Posterior vena cava (tissue), 2 donors: ENCODE results near the gene CACNA2D1. TPM values are rescaled to one million over a fixed set of nuclear protein-coding genes. Genes with fewer than 3 reads are reported as not detected.
"Not testable (repeated sequence)": the region's sequence is repeated elsewhere in the genome, so short reads cannot be mapped to it uniquely, and the experiment has no call there.

Experiments used
- DNase-seq: peaks from one replicate; pipeline ENCODE4 v3.0.0-alpha.2; 2020; ENCODE audit warnings: low spot score
- intact Hi-C, 2 donors: fragments of 100-400 bp; cut with DNase I; formaldehyde crosslinking; loops; one replicate each; pipeline versions ENCODE4 v1.14.1 to v1.14.2; 2022 to 2023
- total RNA-seq, 2 donors: library from RNA; stranded (reverse); fragmentation: NEBNext Ultra II Directional; extraction: Animal tissue kit (Norgen Biotek cat#: 25700); gene quantifications; one replicate each; pipeline ENCODE4 v1.2.1, GENCODE V29; 2021
- donor health status: DM: yes; HTN: yes; CAD: no.
- donor health status: DM: yes; HTN: yes; CAD: no.

The CACNA2D1 gene
- total RNA-seq, 2 donors from 2014 or later, result 34.3 to 39.1 TPM

DNA sequence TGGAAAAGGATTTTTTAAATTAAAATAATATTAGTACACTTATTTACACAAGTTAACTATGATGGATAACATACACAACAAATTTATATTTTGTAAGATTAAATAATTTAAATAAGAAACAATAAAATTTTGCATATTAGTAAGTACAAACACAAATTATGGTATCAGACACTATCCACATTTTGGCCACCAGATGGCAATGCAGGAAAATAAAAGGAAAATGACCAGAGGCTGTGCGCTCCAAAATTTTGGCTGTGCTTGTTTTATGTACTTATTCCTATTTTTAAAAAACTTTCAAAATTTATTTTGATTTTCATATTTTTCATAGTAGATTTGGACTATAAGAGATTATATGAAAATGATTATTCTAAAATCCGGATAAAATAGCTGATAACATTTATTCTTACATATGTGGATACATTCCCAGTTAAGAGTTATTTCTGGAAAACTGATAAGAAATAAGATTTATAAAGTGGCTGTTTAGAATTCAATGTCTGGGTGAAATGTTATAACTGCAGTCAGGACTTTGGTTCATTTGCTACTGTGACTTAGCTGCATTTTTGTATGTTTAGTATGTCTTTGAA, 399.0 kb downstream of the CACNA2D1 start:
- intact Hi-C loops, result loop anchor here in 1 of 2 donors (10.0 kb wide), 1 partner anchor 530 kb away; no protein-coding TSS in a partner anchor
- DNase-seq, result no peak

GRCh38 chr7:82039621-82040020, 404.0 kb downstream of the CACNA2D1 start:
- no peak for DNase-seq
- intact Hi-C loops, result loop anchor here in 1 of 2 donors (10.0 kb wide), 1 partner anchor 535 kb away; no protein-coding TSS in a partner anchor

DNA sequence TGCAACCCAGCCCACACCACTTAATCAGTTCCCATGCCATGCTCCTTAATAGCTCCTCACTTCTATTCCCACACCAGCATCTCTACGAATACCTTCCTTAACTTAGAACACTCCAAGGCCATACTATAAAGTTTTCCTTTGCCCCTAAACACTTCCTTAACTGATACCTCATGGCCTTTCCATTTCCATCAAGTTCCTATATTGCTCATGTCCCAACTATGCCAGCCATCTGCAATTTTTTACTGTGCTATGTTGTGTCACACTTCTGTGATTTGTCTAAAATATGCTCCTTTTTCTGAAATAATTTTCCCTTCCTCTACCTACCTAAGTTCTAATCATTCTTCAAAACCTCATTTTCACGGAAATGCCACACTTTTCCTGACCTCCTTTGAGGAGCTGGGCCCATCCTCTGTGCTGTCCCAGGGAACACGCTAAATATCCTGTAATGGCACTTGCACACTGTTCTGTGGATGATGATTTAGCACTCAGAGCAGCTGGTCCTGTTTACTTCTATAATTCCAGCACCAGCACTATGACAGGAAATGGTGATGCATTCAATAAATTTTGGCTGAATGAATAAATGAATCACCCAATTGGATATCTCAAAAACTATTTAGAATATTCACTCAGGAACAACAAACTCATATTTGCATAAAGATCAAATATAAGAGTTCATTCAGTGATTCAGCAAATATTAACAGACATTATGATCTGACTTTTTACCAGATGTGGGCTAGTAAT, 407.3 kb downstream of the CACNA2D1 start:
- no peak for DNase-seq
- intact Hi-C loops, result no loop called here

DNA sequence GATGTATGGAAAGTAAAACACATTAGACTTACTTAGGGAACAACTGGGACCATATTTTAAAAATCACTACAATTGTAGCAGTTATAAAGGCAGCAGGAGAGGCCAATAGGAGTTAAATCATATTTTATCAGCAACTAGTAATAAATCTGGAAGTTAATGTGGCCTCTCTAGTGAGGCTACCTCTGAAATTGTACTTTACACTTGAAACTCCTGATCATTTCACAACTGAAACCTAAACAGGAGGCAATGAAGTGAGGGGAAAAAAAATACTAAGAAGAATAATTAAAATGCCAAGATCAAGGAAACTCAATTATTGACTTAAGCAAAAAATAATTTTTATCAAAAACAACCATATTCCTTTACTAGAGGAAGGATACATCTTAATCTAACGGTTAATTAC, 408.1 kb downstream of the CACNA2D1 start:
- intact Hi-C loops, result no loop called here

DNA sequence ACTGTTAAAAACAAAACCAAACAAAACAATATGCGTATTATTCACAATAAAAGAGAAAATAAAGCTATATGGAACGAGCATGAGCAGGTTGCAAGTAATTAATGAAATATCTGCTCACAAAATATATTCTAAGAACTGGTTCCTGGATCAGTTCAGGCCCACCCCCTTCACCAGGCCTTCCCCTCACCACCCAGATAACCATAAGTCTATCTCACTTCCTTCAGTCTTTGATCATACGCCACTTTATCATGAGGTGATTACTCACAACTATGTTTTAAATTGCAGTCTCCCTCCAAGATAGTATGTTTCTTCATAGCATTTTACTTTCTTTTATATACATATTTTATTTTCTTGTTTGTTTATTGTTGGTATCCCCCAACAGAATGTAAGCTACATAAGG, 410.7 kb downstream of the CACNA2D1 start:
- intact Hi-C loops, result loop anchor here in 1 of 2 donors (2.0 kb wide), 1 partner anchor 36 kb away; no protein-coding TSS in a partner anchor
- DNase-seq, result no peak

More for the DNA sequence above, 408.1 kb downstream of the CACNA2D1 start:
- DNase-seq, result no peak

DNA sequence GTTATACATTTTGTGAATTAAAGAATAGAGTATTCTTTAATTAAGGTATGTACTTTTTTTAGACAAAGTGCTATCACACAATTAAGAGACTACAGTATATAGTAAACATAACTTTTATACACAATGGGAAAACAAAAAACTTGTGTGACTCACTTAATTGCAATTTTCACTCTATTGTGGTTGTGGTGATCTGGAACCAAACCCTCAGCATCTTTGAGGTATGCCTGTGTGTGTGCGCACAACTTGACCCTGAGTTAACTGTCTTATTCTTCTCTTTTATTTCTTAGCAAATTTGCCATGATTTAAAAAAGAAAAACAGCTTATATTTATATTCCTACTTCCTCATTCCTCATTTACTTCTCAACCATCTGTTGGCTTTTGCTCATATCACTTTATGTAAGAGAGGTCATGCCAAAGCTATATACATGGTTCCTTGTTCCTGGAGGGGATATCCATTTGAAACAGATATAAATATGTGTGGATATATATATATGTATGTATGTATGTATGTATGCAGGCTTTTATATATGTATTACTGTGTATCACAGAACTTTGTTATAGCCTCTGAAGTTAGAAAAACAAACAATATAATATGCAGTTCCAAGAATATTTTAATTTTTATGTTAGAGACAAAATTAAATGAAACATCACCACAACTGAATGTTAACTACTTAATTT, 414.2 kb downstream of the CACNA2D1 start:
- no peak for DNase-seq
- intact Hi-C loops, result no loop called here

DNA sequence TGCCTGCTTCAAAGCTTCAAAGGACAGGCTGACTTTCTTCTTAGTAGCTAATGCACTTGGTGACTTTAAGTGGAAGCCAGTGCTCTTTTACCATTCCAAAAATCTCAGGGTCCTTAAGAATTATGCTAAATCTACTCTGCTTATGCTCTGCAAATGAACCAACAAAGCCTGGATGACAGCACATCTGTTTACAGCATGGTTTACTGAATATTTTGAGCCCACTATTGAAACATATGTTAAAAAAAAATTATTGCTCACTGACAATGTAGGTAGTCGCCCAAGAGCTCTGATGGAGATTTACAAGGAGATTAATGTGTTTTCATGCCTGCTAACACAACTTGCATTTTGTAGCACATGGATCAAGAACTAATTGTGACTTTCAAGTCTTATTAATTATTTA, 415.5 kb downstream of the CACNA2D1 start:
- no peak for DNase-seq
- intact Hi-C loops, result no loop called here

GRCh38 chr7:82021713-82022112, 421.9 kb downstream of the CACNA2D1 start:
- intact Hi-C loops, result no loop called here
- no peak for DNase-seq

GRCh38 chr7:82021036-82021435, 422.5 kb downstream of the CACNA2D1 start:
- intact Hi-C loops, result no loop called here
- no peak for DNase-seq

GRCh38 chr7:82019551-82020475, 423.8 kb downstream of the CACNA2D1 start:
- intact Hi-C loops, result loop anchor here in 1 of 2 donors (10.0 kb wide), 1 partner anchor 535 kb away; no protein-coding TSS in a partner anchor
- no peak for DNase-seq

- no peak for DNase-seq
- intact Hi-C loops, result loop anchor here in 1 of 2 donors (10.0 kb wide), 1 partner anchor 533 kb away; no protein-coding TSS in a partner anchor
These were observed 425.4 kb downstream of the CACNA2D1 start for GRCh38 chr7:82018226-82018625.

GRCh38 chr7:82017334-82017943, 426.1 kb downstream of the CACNA2D1 start:
- intact Hi-C loops, result loop anchor here in 1 of 2 donors (10.0 kb wide), 1 partner anchor 533 kb away; no protein-coding TSS in a partner anchor

DNA sequence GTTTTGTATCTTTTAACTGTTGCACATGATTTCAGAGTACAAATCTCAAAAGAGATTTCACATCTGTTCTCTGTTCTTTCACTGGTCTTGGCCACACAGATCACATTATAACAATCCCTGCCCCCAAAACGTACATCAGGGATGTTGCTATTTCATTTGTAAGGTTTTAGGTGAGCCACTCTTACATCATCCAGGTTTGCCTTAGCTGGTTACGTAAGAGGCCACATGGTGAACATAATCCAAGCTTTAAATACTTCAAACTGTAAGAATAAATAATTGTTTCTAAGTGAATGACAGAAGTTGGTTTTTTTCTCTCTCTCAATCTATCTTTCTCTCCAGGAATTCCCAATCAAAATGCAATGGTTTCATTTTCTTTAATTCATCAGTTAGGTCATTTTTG, 427.8 kb downstream of the CACNA2D1 start:
- DNase-seq, result no peak
- intact Hi-C loops, result loop anchor here in 1 of 2 donors (10.0 kb wide), 1 partner anchor 531 kb away; no protein-coding TSS in a partner anchor

More at GRCh38 chr7:82017334-82017943, 426.1 kb downstream of the CACNA2D1 start:
- no peak for DNase-seq

DNA sequence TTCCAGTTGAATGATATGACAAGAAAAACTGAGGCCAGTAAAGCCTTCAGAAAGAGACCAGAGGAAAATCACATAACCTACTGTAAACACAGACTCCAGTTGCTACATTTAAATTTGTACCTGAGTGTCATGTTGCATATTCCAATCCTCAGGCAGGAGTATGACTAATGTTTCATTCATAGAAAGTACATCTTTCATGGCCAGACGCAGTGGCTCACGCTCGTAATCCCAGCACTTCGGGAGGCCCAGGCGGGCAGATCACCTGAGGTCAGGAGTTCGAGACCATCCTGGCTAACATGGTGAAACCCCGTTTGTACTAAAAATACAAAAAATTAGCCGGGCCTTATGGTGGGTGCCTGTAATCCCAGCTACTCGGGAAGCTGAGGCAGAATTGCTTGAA, 429.0 kb downstream of the CACNA2D1 start:
- DNase-seq, result not testable (repeated sequence)
- intact Hi-C loops, result loop anchor here in 1 of 2 donors (10.0 kb wide), 1 partner anchor 530 kb away; no protein-coding TSS in a partner anchor

DNA sequence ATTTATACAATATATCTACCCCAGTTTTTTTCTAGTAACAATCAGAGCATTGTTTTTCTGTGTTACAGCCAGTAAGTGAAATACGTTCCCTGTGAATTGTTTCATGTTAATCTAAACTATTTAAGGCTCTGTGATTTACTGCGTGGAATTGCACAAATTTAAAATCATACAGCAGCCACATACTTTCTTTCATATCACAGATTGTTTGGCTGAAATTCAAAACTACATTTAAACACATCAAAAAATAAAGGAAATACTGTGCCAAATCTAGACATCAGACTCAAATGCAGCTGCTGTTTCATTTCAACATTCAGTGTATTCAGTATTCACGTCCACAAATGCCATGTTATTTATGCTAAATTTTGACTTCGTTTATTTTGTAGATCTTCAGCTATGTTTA, 431.1 kb downstream of the CACNA2D1 start:
- no peak for DNase-seq
- intact Hi-C loops, result loop anchor here in 1 of 2 donors (10.0 kb wide), 1 partner anchor 528 kb away; no protein-coding TSS in a partner anchor

- intact Hi-C loops, result loop anchor here in 1 of 2 donors (10.0 kb wide), 1 partner anchor 526 kb away; no protein-coding TSS in a partner anchor
- no peak for DNase-seq
These were observed 433.2 kb downstream of the CACNA2D1 start for GRCh38 chr7:82010416-82010815.

DNA sequence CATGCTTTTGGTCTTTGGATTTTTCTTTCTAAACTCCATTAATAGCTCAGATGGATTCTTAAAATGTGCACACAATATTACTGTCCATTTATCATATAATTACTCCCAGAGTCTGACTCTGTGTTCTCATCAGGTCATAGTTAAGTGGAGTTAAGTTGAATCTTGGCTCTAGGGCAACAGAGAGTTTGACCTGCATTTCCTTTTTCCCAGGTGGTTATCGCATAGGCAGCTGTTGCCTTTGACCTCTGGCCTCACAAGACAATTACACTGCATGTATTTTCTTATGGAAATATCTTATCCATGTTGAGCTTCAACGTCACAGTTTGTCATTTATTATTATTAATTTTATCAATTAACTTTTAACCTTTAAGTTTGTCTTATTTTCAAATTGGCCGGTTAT, 436.3 kb downstream of the CACNA2D1 start:
- no peak for DNase-seq
- intact Hi-C loops, result no loop called here

DNA sequence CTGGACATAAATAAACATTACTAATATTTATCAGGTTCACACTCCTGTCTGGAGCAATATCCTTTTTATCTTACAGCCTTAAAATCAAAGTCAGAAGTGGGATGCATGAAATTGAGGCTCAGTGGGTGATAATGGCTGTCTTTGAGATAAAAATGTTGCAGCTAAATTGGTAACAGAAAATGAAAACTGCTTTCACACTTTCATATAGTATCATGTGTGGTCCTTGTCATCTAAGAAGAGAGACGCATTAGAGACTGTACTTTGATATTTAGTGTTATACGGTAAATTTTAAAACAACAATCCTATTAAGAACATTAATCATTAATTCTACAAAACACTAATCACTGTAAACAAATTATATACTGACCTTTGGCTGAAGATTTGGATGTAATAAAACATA, 438.5 kb downstream of the CACNA2D1 start:
- intact Hi-C loops, result no loop called here
- no peak for DNase-seq
